CD1c-positive myeloid dendritic cell (primary cell): Measurements from ENCODE around the gene FBXO34.

Experiments used
- DNase-seq: peaks from one replicate; pipeline ENCODE4 v3.0.0-alpha.2; 2016; ENCODE audit errors: extremely low spot score

Gene FBXO34

GRCh38 chr14:55383541-55384140 is 112.4 kb downstream of the FBXO34 start:
- no peak for DNase-seq

- no peak for DNase-seq
Observed at GRCh38 chr14:55384536-55384935, 113.3 kb downstream of the FBXO34 start.

GRCh38 chr14:55386037-55386808 is 115.0 kb downstream of the FBXO34 start:
- DNase-seq = no peak

- DNase-seq = no peak
Observed at GRCh38 chr14:55387121-55387520, 115.9 kb downstream of the FBXO34 start.

- DNase-seq = no peak
Observed at GRCh38 chr14:55388160-55388559, 116.9 kb downstream of the FBXO34 start.

GRCh38 chr14:55389330-55389729 is 118.1 kb downstream of the FBXO34 start:
- DNase-seq = no peak

- peak; percentile 68 for DNase-seq
Observed at GRCh38 chr14:55398679-55399078, 127.5 kb downstream of the FBXO34 start.

- DNase-seq = no peak
Observed at GRCh38 chr14:55399183-55399582, 128.0 kb downstream of the FBXO34 start.

GRCh38 chr14:55399852-55400251 is 128.6 kb downstream of the FBXO34 start:
- DNase-seq = no peak

- DNase-seq = peak; percentile 68
Observed at GRCh38 chr14:55401751-55402150, 130.5 kb downstream of the FBXO34 start.
